Subcutaneous adipose tissue (tissue), 4 donors: ENCODE results near the gene CALN1. TPM values are rescaled to one million over a fixed set of nuclear protein-coding genes. Genes with fewer than 3 reads are reported as not detected.

Experiments used
- total RNA-seq, 4 donors: library from RNA; depleted of rRNA; stranded (reverse); fragments of >200 nt; gene quantifications; one replicate each; pipeline ENCODE4 v1.1.0, GENCODE V29; 2016
- TF ChIP-seq, protein P1 (sequence below): fragments of 450-650 bp; IDR thresholded peaks from one replicate; pipeline ENCODE4 v1.5.1; 2016; ENCODE audit warnings: low read depth, mild to moderate bottlenecking, control low read depth, antibody characterized with exemption, moderate library complexity

The CALN1 gene
- total RNA-seq, 4 donors from 2014 or later: 0.19 to 0.68 (median 0.22) TPM; not detected in 1

- TF ChIP-seq, protein P1, sequence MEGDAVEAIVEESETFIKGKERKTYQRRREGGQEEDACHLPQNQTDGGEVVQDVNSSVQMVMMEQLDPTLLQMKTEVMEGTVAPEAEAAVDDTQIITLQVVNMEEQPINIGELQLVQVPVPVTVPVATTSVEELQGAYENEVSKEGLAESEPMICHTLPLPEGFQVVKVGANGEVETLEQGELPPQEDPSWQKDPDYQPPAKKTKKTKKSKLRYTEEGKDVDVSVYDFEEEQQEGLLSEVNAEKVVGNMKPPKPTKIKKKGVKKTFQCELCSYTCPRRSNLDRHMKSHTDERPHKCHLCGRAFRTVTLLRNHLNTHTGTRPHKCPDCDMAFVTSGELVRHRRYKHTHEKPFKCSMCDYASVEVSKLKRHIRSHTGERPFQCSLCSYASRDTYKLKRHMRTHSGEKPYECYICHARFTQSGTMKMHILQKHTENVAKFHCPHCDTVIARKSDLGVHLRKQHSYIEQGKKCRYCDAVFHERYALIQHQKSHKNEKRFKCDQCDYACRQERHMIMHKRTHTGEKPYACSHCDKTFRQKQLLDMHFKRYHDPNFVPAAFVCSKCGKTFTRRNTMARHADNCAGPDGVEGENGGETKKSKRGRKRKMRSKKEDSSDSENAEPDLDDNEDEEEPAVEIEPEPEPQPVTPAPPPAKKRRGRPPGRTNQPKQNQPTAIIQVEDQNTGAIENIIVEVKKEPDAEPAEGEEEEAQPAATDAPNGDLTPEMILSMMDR: no peak
Observed at GRCh38 chr7:71753956-71754664, 658.0 kb downstream of the CALN1 start.

DNA sequence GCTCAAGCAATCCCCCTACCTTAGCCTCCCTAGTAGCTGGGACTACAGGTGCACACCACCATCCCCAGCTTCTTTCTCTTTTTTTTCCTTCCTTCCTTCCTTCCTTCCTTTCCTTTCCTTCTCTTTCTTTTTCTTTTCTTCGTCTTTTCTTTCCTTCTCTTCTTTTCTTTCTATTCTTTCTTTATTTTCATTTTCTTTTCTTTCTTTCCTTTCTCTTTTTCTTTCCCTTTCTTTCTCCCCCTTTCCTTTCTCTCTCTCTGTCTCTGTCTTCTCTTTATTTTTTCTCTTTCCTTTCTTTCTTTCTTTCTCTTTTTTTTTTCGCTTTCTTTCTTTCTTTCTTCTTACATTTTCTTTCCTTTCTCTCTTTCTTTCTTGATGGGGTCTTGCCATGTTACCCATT, 658.9 kb downstream of the CALN1 start:
- TF ChIP-seq, protein P1: no peak

GRCh38 chr7:71752171-71752935, 659.8 kb downstream of the CALN1 start:
- TF ChIP-seq, protein P1: no peak

- TF ChIP-seq, protein P1: no peak
Observed at GRCh38 chr7:71750290-71750689, 661.8 kb downstream of the CALN1 start.

GRCh38 chr7:71746006-71746405, 666.1 kb downstream of the CALN1 start:
- TF ChIP-seq, protein P1: no peak

- TF ChIP-seq, protein P1: no peak
Observed at GRCh38 chr7:71740174-71740560, 672.0 kb downstream of the CALN1 start.

- TF ChIP-seq, protein P1: no peak
Observed at GRCh38 chr7:71739520-71740173, 672.5 kb downstream of the CALN1 start.
